ENCODE results near the gene RASGRF1. TPM values are rescaled to one million over a fixed set of nuclear protein-coding genes. Genes with fewer than 3 reads are reported as not detected.

RASGRF1 gene
- total RNA-seq, 1 donor from 2014 or later = not detected

DNA sequence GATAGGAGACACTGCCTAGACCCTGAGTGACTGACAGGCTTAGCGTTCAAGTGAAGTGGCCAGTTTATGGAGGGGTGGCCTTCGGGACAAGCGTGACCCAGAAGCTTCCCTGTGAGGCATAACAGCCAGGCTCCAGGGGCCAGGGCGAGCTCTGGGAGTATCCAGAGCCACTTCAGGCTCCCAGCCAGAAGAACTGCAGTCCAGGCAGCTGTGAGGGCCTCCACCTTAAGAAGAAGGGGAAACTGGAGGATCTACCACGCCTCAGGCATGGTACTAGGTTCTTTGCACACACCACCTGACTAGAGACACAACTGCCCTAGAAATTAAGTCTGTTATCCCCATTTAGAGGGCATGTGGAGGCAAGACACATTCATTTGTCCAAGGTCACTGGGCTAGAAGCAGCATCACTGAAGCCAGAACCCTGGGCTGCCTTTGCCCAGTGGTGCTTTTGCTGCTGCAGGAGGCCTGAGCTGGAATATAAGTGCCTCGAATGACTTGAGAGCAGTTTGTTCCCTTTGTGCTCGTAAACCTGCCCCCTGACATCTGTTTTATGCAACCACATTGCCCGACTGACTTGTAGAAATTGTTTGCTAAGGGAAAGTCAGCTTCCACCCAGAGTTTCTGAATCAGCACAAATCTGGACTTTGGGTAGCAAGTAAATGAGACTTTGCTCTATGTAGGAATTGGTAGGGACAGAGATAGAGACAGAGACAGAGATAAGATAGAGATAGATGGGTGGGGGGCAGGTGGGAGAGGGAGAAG is 23.3 kb downstream of the RASGRF1 start:
- Histone ChIP-seq H3K4me3 (no peak overlapping the region), H3K4me1 (peaks cover 13% of the 10 kb centered on the region), H3K9me3 (no peaks in the 10 kb centered on the region), H3K27ac (peak overlapping the region; percentile 86), H3K36me3 (no peaks in the 10 kb centered on the region), H3K27me3 (no peaks in the 10 kb centered on the region)
- TF ChIP-seq CTCF (IDR thresholded peaks at IDR 0.05) (no peak), POLR2AphosphoS5 (IDR thresholded peaks at IDR 0.05; ENCODE audit: insufficient read depth in 1 of 2, low read depth in 1 of 2) (peak; percentile 16 to 50), POLR2A (IDR thresholded peaks at IDR 0.05) (no peak)
- no peak for DNase-seq (ENCODE audit: extremely low spot score in 2 of 2)
- intact Hi-C loops (cut with DNase I) = no loop called here

GRCh38 chr15:79066391-79067071 is 24.0 kb downstream of the RASGRF1 start:
- Histone ChIP-seq H3K9me3 (no peaks in the 10 kb centered on the region), H3K4me3 (no peak overlapping the region), H3K27me3 (no peaks in the 10 kb centered on the region), H3K27ac (peak overlapping the region; percentile 86), H3K4me1 (peaks cover 13% of the 10 kb centered on the region), H3K36me3 (no peaks in the 10 kb centered on the region)
- intact Hi-C loops (cut with DNase I) = no loop called here
- TF ChIP-seq POLR2A (IDR thresholded peaks at IDR 0.05) (no peak), POLR2AphosphoS5 (IDR thresholded peaks at IDR 0.05; ENCODE audit: insufficient read depth in 1 of 2, low read depth in 1 of 2) (no peak), CTCF (IDR thresholded peaks at IDR 0.05) (no peak)
- DNase-seq (ENCODE audit: extremely low spot score in 2 of 2) = no peak

DNA sequence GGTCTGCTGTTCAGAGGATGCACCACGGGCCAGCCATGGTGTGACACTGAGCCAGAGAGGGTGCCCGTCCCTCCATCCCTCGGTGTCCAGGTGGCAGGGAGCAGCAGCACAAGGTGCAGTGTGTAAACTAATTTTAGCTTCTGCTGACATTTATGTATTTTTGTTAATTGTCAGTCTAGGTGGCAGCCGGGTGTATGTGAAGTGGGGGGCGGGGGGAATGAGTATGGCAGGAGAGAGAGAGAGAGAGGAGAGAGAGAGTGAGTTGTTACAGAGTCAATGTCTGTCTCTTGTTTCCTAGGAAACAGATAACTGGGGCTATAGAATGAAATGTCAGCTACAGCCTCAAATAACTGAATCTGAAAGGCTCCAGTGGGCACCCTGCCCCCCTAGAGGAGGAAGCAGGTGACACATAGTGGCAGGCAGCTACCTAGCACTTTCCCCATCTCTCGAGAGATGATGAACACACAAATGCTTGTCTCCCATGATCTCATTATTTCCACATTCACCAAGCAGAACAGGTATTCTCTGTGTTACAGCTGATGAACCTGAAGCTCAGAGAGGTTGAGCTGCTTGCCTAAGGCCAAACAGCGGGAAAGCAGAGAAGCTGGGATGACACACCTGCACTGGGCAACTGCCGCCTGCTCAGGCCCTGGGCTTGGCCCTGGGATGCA is 24.7 kb downstream of the RASGRF1 start:
- H3K27ac ChIP-seq = peak overlapping the region; percentile 86
- no peak overlapping the region for H3K4me3 ChIP-seq
- H3K27me3 ChIP-seq = no peaks in the 10 kb centered on the region
- no peaks in the 10 kb centered on the region for H3K36me3 ChIP-seq
- no peaks in the 10 kb centered on the region for H3K9me3 ChIP-seq
- TF ChIP-seq POLR2A (IDR thresholded peaks at IDR 0.05) (no peak), POLR2AphosphoS5 (IDR thresholded peaks at IDR 0.05; ENCODE audit: insufficient read depth in 1 of 2, low read depth in 1 of 2) (no peak), CTCF (IDR thresholded peaks at IDR 0.05) (no peak)
- peaks cover 13% of the 10 kb centered on the region for H3K4me1 ChIP-seq
- intact Hi-C loops (cut with DNase I) = no loop called here
- DNase-seq (ENCODE audit: extremely low spot score in 2 of 2) = no peak

GRCh38 chr15:79065361-79065705 is 25.2 kb downstream of the RASGRF1 start:
- Histone ChIP-seq H3K9me3 (no peaks in the 10 kb centered on the region), H3K27me3 (no peaks in the 10 kb centered on the region), H3K36me3 (no peaks in the 10 kb centered on the region), H3K4me1 (peaks cover 13% of the 10 kb centered on the region), H3K4me3 (no peak overlapping the region), H3K27ac (no peak overlapping the region)
- intact Hi-C loops (cut with DNase I) = no loop called here
- DNase-seq (ENCODE audit: extremely low spot score in 2 of 2) = no peak
- no peak for TF ChIP-seq POLR2A (IDR thresholded peaks at IDR 0.05)
- TF ChIP-seq POLR2AphosphoS5 (IDR thresholded peaks at IDR 0.05; ENCODE audit: insufficient read depth in 1 of 2, low read depth in 1 of 2) = no peak
- no peak for TF ChIP-seq CTCF (IDR thresholded peaks at IDR 0.05)
